Endothelial cell (in vitro differentiated cells): ENCODE results near the gene PEA15. TPM values are rescaled to one million over a fixed set of nuclear protein-coding genes. Genes with fewer than 3 reads are reported as not detected.
A peak's percentile ranks its signal among the peaks of the same experiment; 100 is the strongest.

Experiments
- DNase-seq: peaks from one replicate; pipeline ENCODE4 v3.0.0; 2021; ENCODE audit warnings: low spot score
- H3K27ac Mint-ChIP-seq: one replicate; pipeline ENCODE4 v1.8.0; 2021; ENCODE audit warnings: mixed read lengths, inconsistent platforms; ENCODE audit not compliant: unreplicated experiment
- H3K27me3 Mint-ChIP-seq: one replicate; pipeline ENCODE4 v1.8.0; 2021; ENCODE audit warnings: mild to moderate bottlenecking, moderate library complexity, mixed read lengths, inconsistent platforms; ENCODE audit not compliant: unreplicated experiment
- H3K36me3 Mint-ChIP-seq: one replicate; pipeline ENCODE4 v1.8.0; 2021; ENCODE audit warnings: mild to moderate bottlenecking, low read depth, mixed read lengths, inconsistent platforms; ENCODE audit not compliant: unreplicated experiment
- H3K4me1 Mint-ChIP-seq: one replicate; pipeline ENCODE4 v1.8.0; 2021; ENCODE audit warnings: mild to moderate bottlenecking, mixed read lengths, inconsistent platforms; ENCODE audit not compliant: unreplicated experiment
- H3K4me3 Mint-ChIP-seq: one replicate; pipeline ENCODE4 v1.8.0; 2021; ENCODE audit warnings: mild to moderate bottlenecking, mixed read lengths, inconsistent platforms; ENCODE audit not compliant: unreplicated experiment
- H3K9me3 Mint-ChIP-seq: one replicate; pipeline ENCODE4 v1.8.0; 2021; ENCODE audit warnings: mixed read lengths, inconsistent platforms; ENCODE audit not compliant: unreplicated experiment
- CTCF ChIP-seq: fragments of 200-600 bp; sonication (generic); IDR thresholded peaks from one replicate; pipeline ENCODE4 v1.5.0; 2021; ENCODE audit warnings: antibody characterized with exemption; ENCODE audit not compliant: unreplicated experiment
- total RNA-seq: library from RNA; stranded (reverse); fragmentation: NEBNext Ultra II Directional; extraction: Animal tissue kit (Norgen Biotek cat#: 25700); gene quantifications from one replicate; pipeline ENCODE4 v1.2.1, GENCODE V29; 2021; ENCODE audit not compliant: unreplicated experiment

Gene PEA15
- total RNA-seq, 1 donor from 2014 or later = 593 TPM

- Mint-ChIP-seq H3K36me3 (no peaks in the 10 kb centered on the region), H3K9me3 (no peaks in the 10 kb centered on the region), H3K27ac (peak overlapping the region; percentile 26), H3K4me3 (no peak overlapping the region), H3K4me1 (peaks cover 14% of the 10 kb centered on the region), H3K27me3 (no peaks in the 10 kb centered on the region)
- no peak for DNase-seq
- no peak for TF ChIP-seq CTCF
Observed at GRCh38 chr1:160169553-160170399, 35.4 kb upstream of the PEA15 start.

- Mint-ChIP-seq H3K4me3 (no peak overlapping the region), H3K27ac (no peak overlapping the region), H3K27me3 (no peaks in the 10 kb centered on the region), H3K36me3 (no peaks in the 10 kb centered on the region), H3K4me1 (peaks cover 14% of the 10 kb centered on the region), H3K9me3 (no peaks in the 10 kb centered on the region)
- no peak for TF ChIP-seq CTCF
- no peak for DNase-seq
Observed at GRCh38 chr1:160171354-160171753, 33.8 kb upstream of the PEA15 start.

- peaks cover 14% of the 10 kb centered on the region for H3K4me1 Mint-ChIP-seq
- no peak for DNase-seq
- H3K27me3 Mint-ChIP-seq = no peaks in the 10 kb centered on the region
- no peaks in the 10 kb centered on the region for H3K9me3 Mint-ChIP-seq
- no peaks in the 10 kb centered on the region for H3K36me3 Mint-ChIP-seq
- H3K4me3 Mint-ChIP-seq = no peak overlapping the region
- TF ChIP-seq CTCF = no peak
- H3K27ac Mint-ChIP-seq = no peak overlapping the region
Observed at GRCh38 chr1:160171980-160172379, 33.2 kb upstream of the PEA15 start.

GRCh38 chr1:160177231-160177630, 28.0 kb upstream of the PEA15 start:
- DNase-seq = no peak
- H3K36me3 Mint-ChIP-seq = no peaks in the 10 kb centered on the region
- no peaks in the 10 kb centered on the region for H3K9me3 Mint-ChIP-seq
- no peak for TF ChIP-seq CTCF
- peaks cover 6% of the 10 kb centered on the region for H3K4me1 Mint-ChIP-seq
- H3K27me3 Mint-ChIP-seq = no peaks in the 10 kb centered on the region
- no peak overlapping the region for H3K4me3 Mint-ChIP-seq
- H3K27ac Mint-ChIP-seq = no peak overlapping the region

GRCh38 chr1:160177667-160178066, 27.5 kb upstream of the PEA15 start:
- Mint-ChIP-seq H3K27me3 (no peaks in the 10 kb centered on the region), H3K4me1 (peaks cover 3% of the 10 kb centered on the region), H3K36me3 (no peaks in the 10 kb centered on the region), H3K9me3 (no peaks in the 10 kb centered on the region), H3K27ac (no peak overlapping the region), H3K4me3 (no peak overlapping the region)
- no peak for TF ChIP-seq CTCF
- DNase-seq = no peak
